GM19099 (cell line): Measurements from ENCODE around the gene ACOX3.

Experiments
- POLR2A ChIP-seq: IDR thresholded peaks from 3 replicates; pipeline ENCODE4 v1.6.1; 2011; ENCODE audit warnings: low read depth; ENCODE audit not compliant: insufficient read length; ENCODE audit errors: extremely low read depth

ACOX3 gene

DNA sequence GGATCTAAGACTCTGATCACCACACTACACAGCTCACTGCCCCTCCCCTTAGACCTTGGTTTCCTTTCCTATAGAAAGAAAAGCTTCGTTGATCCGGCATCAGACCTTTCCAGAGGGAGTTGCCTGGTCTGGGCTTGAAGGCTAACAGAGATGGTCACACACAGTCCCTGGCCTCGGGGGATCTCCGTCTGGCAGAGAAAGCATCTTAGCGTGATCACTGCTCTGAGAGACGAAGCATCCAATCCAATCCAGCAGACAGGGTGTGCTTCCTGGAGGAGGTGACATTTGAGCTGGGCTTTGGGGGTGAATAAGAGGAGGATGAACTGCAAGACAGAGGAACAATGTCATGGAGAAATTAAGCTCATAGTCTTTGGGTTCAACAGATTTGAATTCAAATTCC lies 121.5 kb downstream of the ACOX3 start:
- TF ChIP-seq POLR2A: no peak

DNA sequence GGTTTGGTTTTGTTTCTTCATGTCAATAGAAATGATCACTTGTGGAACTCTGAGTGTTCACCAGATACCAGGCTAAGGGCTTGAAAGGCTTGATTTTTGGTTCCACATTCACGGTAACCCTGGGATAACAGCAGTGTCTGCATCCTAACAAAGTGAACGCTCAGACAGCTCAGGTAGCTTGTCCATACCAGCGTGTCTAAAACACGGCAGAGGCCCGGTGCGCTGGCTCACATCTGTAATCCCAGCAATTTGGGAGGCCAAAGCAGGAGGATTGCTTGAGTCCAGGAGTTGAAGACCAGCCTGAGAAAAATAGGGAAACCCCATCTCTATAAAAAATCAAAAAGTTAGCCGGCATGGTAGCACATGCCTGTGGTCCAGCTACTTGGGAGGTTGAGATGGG lies 122.0 kb downstream of the ACOX3 start:
- no peak for TF ChIP-seq POLR2A

DNA sequence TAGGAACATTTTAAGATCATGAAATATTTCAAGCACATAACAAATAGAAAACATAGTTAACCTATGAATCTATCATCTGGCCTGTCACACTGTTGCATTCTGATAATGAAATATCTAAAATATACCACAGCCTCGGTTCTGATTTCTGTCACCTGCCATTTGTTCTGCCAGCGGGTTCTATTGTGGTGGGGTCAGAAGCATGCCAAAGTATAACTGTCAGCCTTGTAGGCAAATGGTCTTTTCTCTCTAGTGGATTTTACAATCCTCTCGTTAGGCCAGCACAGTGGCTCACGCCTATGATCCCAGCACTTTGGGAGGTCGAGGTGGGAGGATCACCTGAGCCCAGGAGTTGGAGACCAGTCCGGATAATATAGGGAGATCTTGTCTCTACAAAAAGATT lies 123.0 kb downstream of the ACOX3 start:
- no peak for TF ChIP-seq POLR2A

DNA sequence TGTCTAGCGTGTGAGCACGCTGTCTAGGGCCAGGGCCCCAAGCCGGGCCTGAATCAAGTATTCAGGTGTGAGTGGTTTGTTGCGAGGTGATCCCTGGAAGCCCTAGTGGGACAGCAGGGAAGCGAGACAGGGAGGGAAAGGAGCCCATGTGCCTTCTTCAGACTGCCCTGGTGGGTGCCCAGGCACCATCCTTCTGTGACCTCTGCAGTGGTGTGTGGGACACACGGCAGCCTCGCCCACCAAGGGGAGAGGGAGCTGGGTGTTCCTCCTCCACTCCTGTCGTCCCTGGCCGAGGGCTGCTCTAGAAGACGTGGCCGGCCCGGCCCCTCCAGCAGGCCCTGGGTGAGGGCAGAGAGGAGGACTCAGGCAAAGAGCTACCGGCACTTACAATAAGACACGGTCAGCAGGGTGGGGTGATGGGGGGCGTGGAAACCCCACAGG lies 123.6 kb downstream of the ACOX3 start:
- no peak for TF ChIP-seq POLR2A
